GM12878 (cell line): ENCODE results near the gene PLPP7. TPM values are rescaled to one million over a fixed set of nuclear protein-coding genes. Genes with fewer than 3 reads are reported as not detected.
A peak's percentile ranks its signal among the peaks of the same experiment; 100 is the strongest.

Source experiments
- CBX5 ChIP-seq: sonication (generic); IDR thresholded peaks from 2 replicates; pipeline ENCODE4 v1.6.1; 2016; ENCODE audit warnings: low read depth, moderate library complexity, mild to moderate bottlenecking, inconsistent platforms
- HDAC2 ChIP-seq: fragments of 200-600 bp; sonication (generic); IDR thresholded peaks from 2 replicates; pipeline ENCODE4 v1.6.1; 2017
- IRF4 ChIP-seq: IDR thresholded peaks from 2 replicates; pipeline ENCODE4 v1.6.1; 2011; ENCODE audit warnings: low read depth, low read length
- MEF2A ChIP-seq: IDR thresholded peaks from 2 replicates; pipeline ENCODE4 v1.6.1; 2011; ENCODE audit warnings: low read depth, mild to moderate bottlenecking, low read length, moderate library complexity; ENCODE audit not compliant: insufficient read depth
- MEF2B ChIP-seq: fragments of 450-650 bp; IDR thresholded peaks from 2 replicates; pipeline ENCODE4 v1.6.1; 2018; ENCODE audit warnings: mild to moderate bottlenecking, moderate library complexity; ENCODE audit not compliant: partially characterized antibody, poor library complexity, severe bottlenecking
- MTA2 ChIP-seq: fragments of 450-650 bp; IDR thresholded peaks from 2 replicates; pipeline ENCODE4 v1.6.1; 2016; ENCODE audit warnings: low read depth, mild to moderate bottlenecking, moderate library complexity
- MYC ChIP-seq: IDR thresholded peaks from 2 replicates; pipeline ENCODE4 v1.6.1; 2011; ENCODE audit warnings: mild to moderate bottlenecking, low read length, moderate library complexity, inconsistent platforms; ENCODE audit not compliant: insufficient read depth, insufficient replicate concordance, insufficient read length, severe bottlenecking
- POU2F2 ChIP-seq: IDR thresholded peaks from 3 replicates; pipeline ENCODE4 v1.6.1; 2011; ENCODE audit warnings: low read depth, mild to moderate bottlenecking, low read length, borderline replicate concordance
- SIN3A ChIP-seq: IDR thresholded peaks from 2 replicates; pipeline ENCODE4 v1.6.1; 2012; ENCODE audit warnings: low read depth, low read length, improper control_type of control experiment
- SMARCA5 ChIP-seq: fragments of 450-650 bp; IDR thresholded peaks from 2 replicates; pipeline ENCODE4 v1.6.1; 2017; ENCODE audit warnings: mild to moderate bottlenecking
- SMC3 ChIP-seq: IDR thresholded peaks from 2 replicates; pipeline ENCODE4 v1.6.1; 2011; ENCODE audit warnings: low read length, improper control_type of control experiment, borderline replicate concordance
- SREBF2 ChIP-seq: IDR thresholded peaks from 2 replicates; pipeline ENCODE4 v1.6.1; 2012; ENCODE audit warnings: mild to moderate bottlenecking, low read length
- TCF3 ChIP-seq: IDR thresholded peaks from 2 replicates; pipeline ENCODE4 v1.6.1; 2012; ENCODE audit warnings: low read depth, mild to moderate bottlenecking, low read length, borderline replicate concordance; ENCODE audit not compliant: insufficient read depth
- YBX1 ChIP-seq: fragments of 450-650 bp; IDR thresholded peaks from 2 replicates; pipeline ENCODE4 v1.6.1; 2016; ENCODE audit warnings: antibody characterized with exemption
- YY1 ChIP-seq: IDR thresholded peaks from 2 replicates; pipeline ENCODE4 v1.6.1; 2011; ENCODE audit warnings: low read depth, mild to moderate bottlenecking, low read length
- polyA plus RNA-seq, 11 experiments: library from polyadenylated mRNA; depleted of rRNA in 4 of 11; unstranded in 6 of 11; stranded (reverse) in 5 of 11; fragments of >200 nt; fragmentation: Nextera tagmentation in 4 of 11; fragmentation: Illumina TruSeq in 1 of 11; extraction: Ambion mirVana in 4 of 11; extraction: Trizol in 1 of 11; gene quantifications; 1 replicate in 1 of 11; 2 replicates in 10 of 11; pipeline versions ENCODE4 v1.2.1 to v1.2.3, GENCODE V29; 2011 to 2016; ENCODE audit warnings: inconsistent platforms in 2 of 11, missing spikeins in 2 of 11, low read depth in 1 of 11
- total RNA-seq, 4 experiments: library from RNA; depleted of rRNA in 3 of 4; stranded (reverse); fragments of >200 nt in 3 of 4; fragmentation: Illumina TruSeq in 1 of 4; extraction: Trizol in 1 of 4; gene quantifications; 2 replicates each; pipeline versions ENCODE4 v1.2.1 to v1.2.3, GENCODE V29; 2013 to 2021
- TF ChIP-seq, protein P1 (sequence below): fragments of 150-350 bp; IDR thresholded peaks from 2 replicates; pipeline ENCODE4 v1.6.1; 2014; ENCODE audit warnings: mild to moderate bottlenecking, low read depth, low read length
- TF ChIP-seq, protein P2 (sequence below): fragments of 450-650 bp; IDR thresholded peaks from 2 replicates; pipeline ENCODE4 v1.6.1; 2017; ENCODE audit warnings: antibody characterized with exemption, mild to moderate bottlenecking, moderate library complexity
- TF ChIP-seq, protein P3 (sequence below): fragments of 150-350 bp; IDR thresholded peaks from 2 replicates; pipeline ENCODE4 v1.6.1; 2016; ENCODE audit warnings: low read depth, low read length
- TF ChIP-seq, protein P4 (sequence below): IDR thresholded peaks from 2 replicates; pipeline ENCODE4 v1.6.1; 2012; ENCODE audit warnings: low read depth, low read length, improper control_type of control experiment

The PLPP7 gene
- total and polyA plus RNA-seq, 10 of the 15 experiments (the other 5 are each of a cell fraction or from before 2014, with no cell fraction given) = 0.05 to 1.0 (median 0.40) TPM; not detected in 3

DNA sequence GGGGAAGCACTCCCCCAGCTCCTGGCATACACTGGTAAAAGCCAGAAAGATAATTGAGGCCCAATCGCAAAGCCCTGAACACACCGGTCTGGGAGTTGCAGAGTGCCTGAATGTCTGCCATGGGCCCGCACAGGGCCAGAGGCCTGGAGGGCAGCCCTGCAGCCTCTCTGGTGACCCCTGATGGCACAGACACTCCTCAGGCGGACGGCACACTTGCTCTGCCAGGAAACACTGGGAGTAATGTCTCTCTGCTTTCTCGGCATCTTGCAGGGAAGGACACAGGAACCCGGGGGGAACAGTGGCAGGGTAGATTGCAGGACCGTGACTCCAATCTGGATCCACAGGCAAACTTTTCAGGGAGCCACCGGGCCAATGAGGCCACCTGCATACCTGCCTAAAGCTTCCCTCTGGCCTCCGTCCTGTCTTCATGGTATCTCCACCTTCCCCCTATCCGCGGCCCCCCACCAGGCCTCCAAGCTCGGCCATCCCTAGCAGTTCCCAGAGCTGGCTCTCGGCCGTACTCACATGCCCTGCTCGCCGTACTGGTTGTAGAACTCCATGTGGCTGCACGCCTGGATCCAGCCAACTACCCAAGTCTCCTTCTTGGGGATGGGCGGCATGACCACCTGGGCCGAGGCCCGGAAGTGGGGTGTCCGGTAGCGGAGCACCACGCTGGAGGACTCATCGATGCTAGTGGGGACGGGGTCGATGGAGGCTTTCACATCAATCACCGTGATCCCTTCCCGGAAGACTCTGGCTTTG lies 14.0 kb upstream of the PLPP7 start (continued):
- TF ChIP-seq TCF3 = no peak
- no peak for TF ChIP-seq YBX1
- no peak for TF ChIP-seq POU2F2
- TF ChIP-seq, protein P1, sequence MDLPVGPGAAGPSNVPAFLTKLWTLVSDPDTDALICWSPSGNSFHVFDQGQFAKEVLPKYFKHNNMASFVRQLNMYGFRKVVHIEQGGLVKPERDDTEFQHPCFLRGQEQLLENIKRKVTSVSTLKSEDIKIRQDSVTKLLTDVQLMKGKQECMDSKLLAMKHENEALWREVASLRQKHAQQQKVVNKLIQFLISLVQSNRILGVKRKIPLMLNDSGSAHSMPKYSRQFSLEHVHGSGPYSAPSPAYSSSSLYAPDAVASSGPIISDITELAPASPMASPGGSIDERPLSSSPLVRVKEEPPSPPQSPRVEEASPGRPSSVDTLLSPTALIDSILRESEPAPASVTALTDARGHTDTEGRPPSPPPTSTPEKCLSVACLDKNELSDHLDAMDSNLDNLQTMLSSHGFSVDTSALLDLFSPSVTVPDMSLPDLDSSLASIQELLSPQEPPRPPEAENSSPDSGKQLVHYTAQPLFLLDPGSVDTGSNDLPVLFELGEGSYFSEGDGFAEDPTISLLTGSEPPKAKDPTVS = no peak
- no peak for TF ChIP-seq MTA2
- peak; percentile 39 for TF ChIP-seq MYC
- peak; percentile 84; the same call in 1 of the 2 replicates for TF ChIP-seq SMARCA5
- TF ChIP-seq, protein P2, sequence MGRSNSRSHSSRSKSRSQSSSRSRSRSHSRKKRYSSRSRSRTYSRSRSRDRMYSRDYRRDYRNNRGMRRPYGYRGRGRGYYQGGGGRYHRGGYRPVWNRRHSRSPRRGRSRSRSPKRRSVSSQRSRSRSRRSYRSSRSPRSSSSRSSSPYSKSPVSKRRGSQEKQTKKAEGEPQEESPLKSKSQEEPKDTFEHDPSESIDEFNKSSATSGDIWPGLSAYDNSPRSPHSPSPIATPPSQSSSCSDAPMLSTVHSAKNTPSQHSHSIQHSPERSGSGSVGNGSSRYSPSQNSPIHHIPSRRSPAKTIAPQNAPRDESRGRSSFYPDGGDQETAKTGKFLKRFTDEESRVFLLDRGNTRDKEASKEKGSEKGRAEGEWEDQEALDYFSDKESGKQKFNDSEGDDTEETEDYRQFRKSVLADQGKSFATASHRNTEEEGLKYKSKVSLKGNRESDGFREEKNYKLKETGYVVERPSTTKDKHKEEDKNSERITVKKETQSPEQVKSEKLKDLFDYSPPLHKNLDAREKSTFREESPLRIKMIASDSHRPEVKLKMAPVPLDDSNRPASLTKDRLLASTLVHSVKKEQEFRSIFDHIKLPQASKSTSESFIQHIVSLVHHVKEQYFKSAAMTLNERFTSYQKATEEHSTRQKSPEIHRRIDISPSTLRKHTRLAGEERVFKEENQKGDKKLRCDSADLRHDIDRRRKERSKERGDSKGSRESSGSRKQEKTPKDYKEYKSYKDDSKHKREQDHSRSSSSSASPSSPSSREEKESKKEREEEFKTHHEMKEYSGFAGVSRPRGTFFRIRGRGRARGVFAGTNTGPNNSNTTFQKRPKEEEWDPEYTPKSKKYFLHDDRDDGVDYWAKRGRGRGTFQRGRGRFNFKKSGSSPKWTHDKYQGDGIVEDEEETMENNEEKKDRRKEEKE = no peak
- TF ChIP-seq, protein P3, sequence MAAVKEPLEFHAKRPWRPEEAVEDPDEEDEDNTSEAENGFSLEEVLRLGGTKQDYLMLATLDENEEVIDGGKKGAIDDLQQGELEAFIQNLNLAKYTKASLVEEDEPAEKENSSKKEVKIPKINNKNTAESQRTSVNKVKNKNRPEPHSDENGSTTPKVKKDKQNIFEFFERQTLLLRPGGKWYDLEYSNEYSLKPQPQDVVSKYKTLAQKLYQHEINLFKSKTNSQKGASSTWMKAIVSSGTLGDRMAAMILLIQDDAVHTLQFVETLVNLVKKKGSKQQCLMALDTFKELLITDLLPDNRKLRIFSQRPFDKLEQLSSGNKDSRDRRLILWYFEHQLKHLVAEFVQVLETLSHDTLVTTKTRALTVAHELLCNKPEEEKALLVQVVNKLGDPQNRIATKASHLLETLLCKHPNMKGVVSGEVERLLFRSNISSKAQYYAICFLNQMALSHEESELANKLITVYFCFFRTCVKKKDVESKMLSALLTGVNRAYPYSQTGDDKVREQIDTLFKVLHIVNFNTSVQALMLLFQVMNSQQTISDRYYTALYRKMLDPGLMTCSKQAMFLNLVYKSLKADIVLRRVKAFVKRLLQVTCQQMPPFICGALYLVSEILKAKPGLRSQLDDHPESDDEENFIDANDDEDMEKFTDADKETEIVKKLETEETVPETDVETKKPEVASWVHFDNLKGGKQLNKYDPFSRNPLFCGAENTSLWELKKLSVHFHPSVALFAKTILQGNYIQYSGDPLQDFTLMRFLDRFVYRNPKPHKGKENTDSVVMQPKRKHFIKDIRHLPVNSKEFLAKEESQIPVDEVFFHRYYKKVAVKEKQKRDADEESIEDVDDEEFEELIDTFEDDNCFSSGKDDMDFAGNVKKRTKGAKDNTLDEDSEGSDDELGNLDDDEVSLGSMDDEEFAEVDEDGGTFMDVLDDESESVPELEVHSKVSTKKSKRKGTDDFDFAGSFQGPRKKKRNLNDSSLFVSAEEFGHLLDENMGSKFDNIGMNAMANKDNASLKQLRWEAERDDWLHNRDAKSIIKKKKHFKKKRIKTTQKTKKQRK = no peak
- TF ChIP-seq YY1 = peak; percentile 78
- no peak for TF ChIP-seq MEF2B
- TF ChIP-seq IRF4 = peak; percentile 16; the same call in 1 of the 2 replicates
- peak; percentile 50; the same call in 1 of the 2 replicates for TF ChIP-seq SMC3
- no peak for TF ChIP-seq SREBF2
- no peak for TF ChIP-seq HDAC2
- TF ChIP-seq, protein P4, sequence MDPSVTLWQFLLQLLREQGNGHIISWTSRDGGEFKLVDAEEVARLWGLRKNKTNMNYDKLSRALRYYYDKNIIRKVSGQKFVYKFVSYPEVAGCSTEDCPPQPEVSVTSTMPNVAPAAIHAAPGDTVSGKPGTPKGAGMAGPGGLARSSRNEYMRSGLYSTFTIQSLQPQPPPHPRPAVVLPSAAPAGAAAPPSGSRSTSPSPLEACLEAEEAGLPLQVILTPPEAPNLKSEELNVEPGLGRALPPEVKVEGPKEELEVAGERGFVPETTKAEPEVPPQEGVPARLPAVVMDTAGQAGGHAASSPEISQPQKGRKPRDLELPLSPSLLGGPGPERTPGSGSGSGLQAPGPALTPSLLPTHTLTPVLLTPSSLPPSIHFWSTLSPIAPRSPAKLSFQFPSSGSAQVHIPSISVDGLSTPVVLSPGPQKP = 0 out of 2 replicates have a peak, but pooled peaks have one; percentile 42
- no peak; the same call in none of the 2 replicates for TF ChIP-seq SIN3A
- TF ChIP-seq CBX5 = no peak
- TF ChIP-seq MEF2A = no peak
